Neural crest cell (in vitro differentiated cells): ENCODE data around the gene CCT8L2. TPM values are rescaled to one million over a fixed set of nuclear protein-coding genes. Genes with fewer than 3 reads are reported as not detected.
"Not testable (repeated sequence)": the region's sequence is repeated elsewhere in the genome, so short reads cannot be mapped to it uniquely, and the experiment has no call there.

Source experiments
- DNase-seq: peaks from one replicate; pipeline ENCODE4 v3.0.0; 2021; ENCODE audit warnings: low read depth, mixed read lengths, low spot score
- H3K27ac Mint-ChIP-seq: one replicate; pipeline ENCODE4 v1.8.0; 2021; ENCODE audit warnings: mild to moderate bottlenecking, mixed read lengths; ENCODE audit not compliant: unreplicated experiment
- H3K27me3 Mint-ChIP-seq: 2 replicates; pipeline ENCODE4 v1.8.0; 2021; ENCODE audit warnings: low read depth, mild to moderate bottlenecking, mixed read lengths
- H3K36me3 Mint-ChIP-seq: 2 replicates; pipeline ENCODE4 v1.8.0; 2021; ENCODE audit warnings: low read depth, mild to moderate bottlenecking, mixed read lengths
- H3K4me1 Mint-ChIP-seq: 2 replicates; pipeline ENCODE4 v1.8.0; 2021; ENCODE audit warnings: mixed read lengths
- H3K4me3 Mint-ChIP-seq: one replicate; pipeline ENCODE4 v1.8.0; 2021; ENCODE audit warnings: mild to moderate bottlenecking, mixed read lengths
- H3K9me3 Mint-ChIP-seq: 2 replicates; pipeline ENCODE4 v1.8.0; 2021; ENCODE audit warnings: mixed read lengths
- CTCF ChIP-seq: fragments of 200-600 bp; sonication (generic); conservative IDR thresholded peaks from 2 replicates; pipeline ENCODE4 v1.5.0; 2021; ENCODE audit warnings: antibody characterized with exemption, mild to moderate bottlenecking
- total RNA-seq: library from RNA; stranded (reverse); gene quantifications from 2 replicates; pipeline ENCODE4 v1.2.1, GENCODE V29; 2021

CCT8L2 gene
- total RNA-seq, 1 donor from 2014 or later = not detected

GRCh38 chr22:16568425-16568758, 24.2 kb downstream of the CCT8L2 start:
- no peak for DNase-seq
- Mint-ChIP-seq H3K27ac (no peak overlapping the region), H3K9me3 (no peaks in the 10 kb centered on the region), H3K4me3 (no peak overlapping the region), H3K4me1 (no peaks in the 10 kb centered on the region), H3K27me3 (no peaks in the 10 kb centered on the region), H3K36me3 (no peaks in the 10 kb centered on the region)
- no peak for TF ChIP-seq CTCF

GRCh38 chr22:16567617-16568424, 24.8 kb downstream of the CCT8L2 start:
- H3K4me1 Mint-ChIP-seq, DNase-seq, H3K27ac Mint-ChIP-seq, H3K9me3 Mint-ChIP-seq, H3K27me3 Mint-ChIP-seq, H3K36me3 Mint-ChIP-seq, H3K4me3 Mint-ChIP-seq: not testable (repeated sequence)

- H3K27ac Mint-ChIP-seq, H3K27me3 Mint-ChIP-seq, H3K4me1 Mint-ChIP-seq, H3K4me3 Mint-ChIP-seq, H3K36me3 Mint-ChIP-seq, DNase-seq, H3K9me3 Mint-ChIP-seq: not testable (repeated sequence)
These were observed 26.0 kb downstream of the CCT8L2 start for GRCh38 chr22:16566421-16567151.

- not testable (repeated sequence) for DNase-seq, H3K36me3 Mint-ChIP-seq, H3K4me3 Mint-ChIP-seq, H3K4me1 Mint-ChIP-seq, H3K27me3 Mint-ChIP-seq, H3K9me3 Mint-ChIP-seq, H3K27ac Mint-ChIP-seq
These were observed 26.8 kb downstream of the CCT8L2 start for GRCh38 chr22:16565585-16566420.

- H3K27me3 Mint-ChIP-seq, H3K9me3 Mint-ChIP-seq, H3K36me3 Mint-ChIP-seq, DNase-seq, H3K27ac Mint-ChIP-seq, H3K4me3 Mint-ChIP-seq, H3K4me1 Mint-ChIP-seq: not testable (repeated sequence)
These were observed 27.6 kb downstream of the CCT8L2 start for GRCh38 chr22:16564837-16565584.

GRCh38 chr22:16563555-16564520, 28.8 kb downstream of the CCT8L2 start:
- no peak for DNase-seq
- Mint-ChIP-seq H3K4me1 (no peaks in the 10 kb centered on the region), H3K27ac (no peak overlapping the region), H3K36me3 (no peaks in the 10 kb centered on the region), H3K4me3 (no peak overlapping the region), H3K9me3 (no peaks in the 10 kb centered on the region), H3K27me3 (no peaks in the 10 kb centered on the region)
- TF ChIP-seq CTCF = no peak
